Tibial nerve (tissue), 4 donors: Measurements from ENCODE around the gene IL25. TPM values are rescaled to one million over a fixed set of nuclear protein-coding genes. Genes with fewer than 3 reads are reported as not detected.

Experiments used
- DNase-seq, 2 donors: peaks; one replicate each; pipeline ENCODE4 v3.0.0-alpha.2; 2019; ENCODE audit warnings: low spot score in 2 of 2
- H3K27ac ChIP-seq, 4 donors: fragments of 200-600 bp; sonication (generic) in 3 of 4; one replicate each; pipeline ENCODE4 v1.5.1; 2017 to 2019; ENCODE audit warnings: mild to moderate bottlenecking in 1 of 4
- H3K27me3 ChIP-seq, 2 donors: fragments of 200-600 bp; sonication (generic) in 1 of 2; one replicate each; pipeline versions ENCODE4 v1.5.1 to v1.6.0; 2017 to 2019
- H3K36me3 ChIP-seq, 3 donors: fragments of 200-600 bp; sonication (generic); one replicate each; pipeline ENCODE4 v1.5.1; 2018 to 2019
- H3K4me1 ChIP-seq, 4 donors: fragments of 200-600 bp; sonication (generic) in 3 of 4; one replicate each; pipeline ENCODE4 v1.5.1; 2017 to 2019
- H3K4me3 ChIP-seq, 4 donors: fragments of 200-600 bp; sonication (generic) in 3 of 4; one replicate each; pipeline ENCODE4 v1.5.1; 2017 to 2019; ENCODE audit warnings: mild to moderate bottlenecking in 1 of 4, moderate library complexity in 1 of 4
- H3K9me3 ChIP-seq, 4 donors: fragments of 200-600 bp; sonication (generic) in 3 of 4; one replicate each; pipeline ENCODE4 v1.5.1; 2017 to 2019
- CTCF ChIP-seq, 5 experiments: fragments of 200-600 bp in 3 of 5; fragments of 450-650 bp in 2 of 5; sonication (generic) in 3 of 5; IDR thresholded peaks; one replicate each; pipeline ENCODE4 v1.5.1; 2016 to 2019; ENCODE audit warnings: antibody characterized with exemption in 5 of 5, mild to moderate bottlenecking in 3 of 5, moderate library complexity in 2 of 5
- EP300 ChIP-seq, 2 donors: sonication (generic); formaldehyde crosslinking; IDR thresholded peaks; one replicate each; pipeline ENCODE4 v1.6.1; 2017; ENCODE audit warnings: antibody characterized with exemption in 2 of 2, mild to moderate bottlenecking in 1 of 2
- POLR2A ChIP-seq, 2 donors: fragments of 450-650 bp; IDR thresholded peaks; one replicate each; pipeline ENCODE4 v1.6.1; 2017; ENCODE audit warnings: antibody characterized with exemption in 2 of 2, mild to moderate bottlenecking in 2 of 2, moderate library complexity in 2 of 2
- WGBS, 2 donors: methylation state at CpG; one replicate each; pipeline ENCODE4 v1.1.5; 2018; 5-methylcytosine and 5-hydroxymethylcytosine counted together
- total RNA-seq, 4 donors: library from RNA; depleted of rRNA; stranded (reverse); fragments of >200 nt; gene quantifications; one replicate each; pipeline ENCODE4 v1.1.0, GENCODE V29; 2016

The IL25 gene
- total RNA-seq, 4 donors from 2014 or later, result not detected

- peaks cover 0 to 64% (median 26%) of the 10 kb centered on the region in 4 donors for H3K4me1 ChIP-seq
- WGBS, 2 donors, result 1 to 2% methylated on average over 52 to 56 of the region's 74 CpGs
Measured at GRCh38 chr14:23365036-23365731, 7.4 kb upstream of the IL25 start, which contains the start of gene EFS. Gene EFS, minus strand, starts transcription at chr14:23365172. Its CDS starts 147 bp downstream, at chr14:23365025.

GRCh38 chr14:23365732-23366425 lies 6.7 kb upstream of the IL25 start:
- H3K4me1 ChIP-seq, result peaks cover 0 to 57% (median 20%) of the 10 kb centered on the region in 4 donors
- DNase-seq, result peak; percentile 51 to 57
- no peaks in the 10 kb centered on the region for H3K27me3 ChIP-seq
- H3K4me3 ChIP-seq, result peak overlapping the region; percentile 49 to 87 (median 72)
- TF ChIP-seq POLR2A (IDR thresholded peaks at IDR 0.05) (peak; percentile 75 to 80), CTCF (IDR thresholded peaks at IDR 0.05) (no peak), EP300 (IDR thresholded peaks at IDR 0.05) (peak in 1 of 2 donors; percentile 98)
- WGBS, 2 donors, result 1 to 4% methylated on average over 22 to 35 of the region's 51 CpGs
- no peaks in the 10 kb centered on the region for H3K36me3 ChIP-seq
- no peaks in the 10 kb centered on the region for H3K9me3 ChIP-seq
- peak overlapping the region; percentile 89 to 98 (median 96) for H3K27ac ChIP-seq

More at GRCh38 chr14:23365036-23365731, 7.4 kb upstream of the IL25 start, which contains the start of gene EFS:
- peak within 1 kb of the TSS; percentile 89 to 98 (median 96) for H3K27ac ChIP-seq
- peak in 1 of 2 donors; percentile 37 for DNase-seq
- no peaks in the 10 kb centered on the region for H3K9me3 ChIP-seq
- peak within 1 kb of the TSS; percentile 49 to 87 (median 72) for H3K4me3 ChIP-seq
- no peaks in the 10 kb centered on the region for H3K27me3 ChIP-seq
- peaks cover 0 to 3% (median 0%) of the 10 kb centered on the region in 3 donors for H3K36me3 ChIP-seq
- TF ChIP-seq CTCF (IDR thresholded peaks at IDR 0.05), result no peak
- TF ChIP-seq POLR2A (IDR thresholded peaks at IDR 0.05), result peak in 1 of 2 donors; percentile 54
- peak in 1 of 2 donors; percentile 21 for TF ChIP-seq EP300 (IDR thresholded peaks at IDR 0.05)

GRCh38 chr14:23366426-23366921 lies 6.1 kb upstream of the IL25 start:
- peak; percentile 48 to 62 for DNase-seq

GRCh38 chr14:23370221-23370620 lies 2.4 kb upstream of the IL25 start:
- Histone ChIP-seq H3K27me3 (no peaks in the 10 kb centered on the region), H3K4me3 (no peak overlapping the region), H3K4me1 (peaks cover 0 to 45% (median under 1%) of the 10 kb centered on the region in 4 donors), H3K36me3 (no peaks in the 10 kb centered on the region), H3K9me3 (no peaks in the 10 kb centered on the region), H3K27ac (no peak overlapping the region)
- TF ChIP-seq POLR2A (IDR thresholded peaks at IDR 0.05) (no peak), EP300 (IDR thresholded peaks at IDR 0.05) (no peak), CTCF (IDR thresholded peaks at IDR 0.05) (no peak)
- WGBS, 2 donors, result 62 to 67% methylated on average over 1 of the region's 1 CpG
- no peak for DNase-seq

More at GRCh38 chr14:23366426-23366921, 6.1 kb upstream of the IL25 start:
- H3K27me3 ChIP-seq, result no peaks in the 10 kb centered on the region
- WGBS, 2 donors, result 8 to 17% methylated on average over 34 of the region's 34 CpGs
- H3K4me3 ChIP-seq, result peak overlapping the region; percentile 49 to 87 (median 72)
- peak overlapping the region; percentile 89 to 98 (median 96) for H3K27ac ChIP-seq
- peaks cover 0 to 52% (median 18%) of the 10 kb centered on the region in 4 donors for H3K4me1 ChIP-seq
- H3K36me3 ChIP-seq, result no peaks in the 10 kb centered on the region
- H3K9me3 ChIP-seq, result no peaks in the 10 kb centered on the region
- TF ChIP-seq CTCF (IDR thresholded peaks at IDR 0.05), result no peak
- no peak for TF ChIP-seq EP300 (IDR thresholded peaks at IDR 0.05)
- TF ChIP-seq POLR2A (IDR thresholded peaks at IDR 0.05), result peak in 1 of 2 donors; percentile 7
